Activated naive CD4-positive, alpha-beta T cell treated with anti-CD3 and anti-CD28 coated beads, Interleukin-2, amount 10 ng/mL, durations not matched to agents 7 days and 5 days (primary cell): Measurements from ENCODE around the gene HNRNPR.
"Not testable (repeated sequence)": the region's sequence is repeated elsewhere in the genome, so short reads cannot be mapped to it uniquely, and the experiment has no call there.

Source experiments
- CTCF ChIA-PET: fragments of 350-600 bp; sonication (Branson Sonifier 250); formaldehyde crosslinking; loops from one replicate; lab custom pipeline; 2021; ENCODE audit warnings: antibody characterized with exemption; lab: Charles Lee
- DNase-seq: peaks from one replicate; pipeline ENCODE4 v3.0.0-alpha.2; 2020
- H3K27ac Mint-ChIP-seq: one replicate; pipeline ENCODE4 v1.8.0; 2021; ENCODE audit warnings: mild to moderate bottlenecking, moderate library complexity, mixed read lengths
- H3K27me3 Mint-ChIP-seq: one replicate; pipeline ENCODE4 v1.8.0; 2021; ENCODE audit warnings: mild to moderate bottlenecking, mixed read lengths
- H3K36me3 Mint-ChIP-seq: one replicate; pipeline ENCODE4 v1.8.0; 2021; ENCODE audit warnings: mixed read lengths
- H3K4me1 Mint-ChIP-seq: one replicate; pipeline ENCODE4 v1.8.0; 2021; ENCODE audit warnings: mixed read lengths
- H3K4me3 Mint-ChIP-seq: one replicate; pipeline ENCODE4 v1.8.0; 2021; ENCODE audit warnings: mild to moderate bottlenecking, moderate library complexity, mixed read lengths
- H3K9me3 Mint-ChIP-seq: one replicate; pipeline ENCODE4 v1.8.0; 2021; ENCODE audit warnings: mixed read lengths

The HNRNPR gene

GRCh38 chr1:23322770-23323169, 21.3 kb downstream of the HNRNPR start:
- Mint-ChIP-seq H3K27me3 (no peaks in the 10 kb centered on the region), H3K4me3 (no peak overlapping the region), H3K4me1 (peaks cover 9% of the 10 kb centered on the region), H3K36me3 (peaks cover 55% of the 10 kb centered on the region), H3K27ac (no peak overlapping the region), H3K9me3 (no peaks in the 10 kb centered on the region)
- CTCF ChIA-PET = interaction anchor here (0.7 kb wide), 1 partner anchor 23 kb away, joined by 3 read pairs; no protein-coding TSS in a partner anchor
- no peak for DNase-seq

DNA sequence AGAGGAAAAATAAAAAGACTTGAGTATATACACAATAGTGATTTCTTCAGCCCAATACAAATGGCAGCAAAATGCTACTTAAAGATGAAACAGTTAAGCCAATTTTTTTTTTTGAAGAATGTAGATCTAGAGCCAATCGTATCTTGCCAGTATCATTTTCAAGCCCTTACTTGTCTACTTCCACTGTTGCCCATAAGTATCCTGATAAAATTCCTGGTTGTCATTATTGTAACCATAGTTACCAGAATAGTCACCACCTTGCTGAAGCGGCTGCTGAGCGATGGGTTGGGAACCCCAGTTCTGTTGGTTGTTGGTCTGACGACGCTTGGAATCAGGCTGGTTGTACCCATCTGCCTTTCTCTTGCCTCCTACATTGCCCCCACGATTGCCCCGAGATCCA, 33.8 kb downstream of the HNRNPR start:
- CTCF ChIA-PET, DNase-seq, H3K4me1 Mint-ChIP-seq, H3K9me3 Mint-ChIP-seq, H3K4me3 Mint-ChIP-seq, H3K27ac Mint-ChIP-seq, H3K27me3 Mint-ChIP-seq: not testable (repeated sequence)
- peaks cover 45% of the 10 kb centered on the region for H3K36me3 Mint-ChIP-seq

DNA sequence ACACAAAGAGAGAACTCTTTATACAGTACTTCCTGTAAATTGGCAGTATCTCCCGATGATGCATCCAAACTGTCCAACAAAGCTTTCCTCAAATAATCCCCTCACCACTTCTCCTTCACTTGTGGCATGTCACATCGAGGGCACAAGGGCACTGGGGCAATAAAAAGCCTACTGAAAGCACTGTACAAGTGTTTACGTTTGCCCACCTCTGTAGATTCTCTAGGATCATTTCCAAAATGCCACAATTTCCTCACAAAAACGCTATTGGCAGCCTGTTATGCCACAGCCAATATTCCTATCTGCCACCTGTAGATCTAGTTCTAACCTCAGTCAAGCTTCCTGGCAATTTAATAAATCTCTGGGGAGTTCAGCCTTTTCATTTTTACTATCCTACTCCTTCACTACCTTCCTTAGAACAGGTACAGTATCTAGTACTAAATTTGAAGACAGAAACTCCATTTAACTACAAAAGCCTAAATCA, 39.9 kb downstream of the HNRNPR start:
- H3K27ac Mint-ChIP-seq = no peak overlapping the region
- no peaks in the 10 kb centered on the region for H3K9me3 Mint-ChIP-seq

DNA sequence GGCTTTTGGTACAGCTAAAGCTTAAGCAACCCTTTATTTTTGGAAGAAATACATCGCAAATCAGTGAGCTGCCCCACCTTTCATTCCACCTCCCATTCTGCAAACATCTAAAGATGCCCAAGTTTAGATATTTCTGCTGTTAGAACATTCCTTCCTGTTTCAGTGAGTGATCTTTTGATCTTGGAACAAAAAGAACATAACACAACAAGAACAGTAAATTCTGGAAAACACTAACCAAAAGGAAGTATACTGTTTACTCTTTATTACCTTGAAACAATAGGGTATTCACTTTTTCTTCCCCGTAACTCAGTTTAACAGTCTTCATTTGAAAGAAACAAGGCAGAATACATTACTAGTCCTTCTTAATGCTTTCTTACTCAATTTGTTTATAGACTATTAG, 40.6 kb downstream of the HNRNPR start:
- H3K27me3 Mint-ChIP-seq = no peaks in the 10 kb centered on the region
- no peak for DNase-seq
- H3K4me3 Mint-ChIP-seq = no peak overlapping the region
- H3K9me3 Mint-ChIP-seq = no peaks in the 10 kb centered on the region
- H3K4me1 Mint-ChIP-seq = no peaks in the 10 kb centered on the region
- CTCF ChIA-PET = interaction anchor here (1.5 kb wide), 1 partner anchor 99 kb away, joined by 6 read pairs; no protein-coding TSS in a partner anchor
- H3K27ac Mint-ChIP-seq = no peak overlapping the region
- peaks cover 30% of the 10 kb centered on the region for H3K36me3 Mint-ChIP-seq

More for the DNA sequence above, 39.9 kb downstream of the HNRNPR start:
- Mint-ChIP-seq H3K4me3 (no peak overlapping the region), H3K27me3 (no peaks in the 10 kb centered on the region), H3K4me1 (no peaks in the 10 kb centered on the region), H3K36me3 (peaks cover 30% of the 10 kb centered on the region)
- DNase-seq = no peak
- CTCF ChIA-PET = no interaction called here

DNA sequence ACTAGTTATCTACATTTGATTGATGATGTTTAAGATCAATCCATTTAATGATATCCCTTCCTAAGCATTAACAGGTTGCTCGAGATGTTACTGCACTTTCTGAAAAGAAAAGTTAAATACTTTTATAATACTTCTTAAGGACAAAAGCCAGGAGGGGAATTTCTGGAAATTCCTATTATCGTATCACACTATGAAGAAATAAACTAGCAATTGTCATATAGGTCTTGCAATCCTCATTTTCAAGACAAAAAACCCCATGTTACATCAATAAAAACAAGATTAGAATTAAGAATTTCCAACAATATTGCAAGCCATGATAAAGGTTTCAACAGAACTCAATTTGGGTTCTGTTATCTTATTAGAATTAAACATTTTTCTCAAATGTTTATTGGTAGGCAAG, 47.2 kb downstream of the HNRNPR start:
- Mint-ChIP-seq H3K27ac (no peak overlapping the region), H3K36me3 (peaks cover 21% of the 10 kb centered on the region), H3K4me3 (no peak overlapping the region), H3K27me3 (no peaks in the 10 kb centered on the region), H3K4me1 (no peaks in the 10 kb centered on the region), H3K9me3 (no peaks in the 10 kb centered on the region)
- no peak for DNase-seq
- CTCF ChIA-PET = no interaction called here

DNA sequence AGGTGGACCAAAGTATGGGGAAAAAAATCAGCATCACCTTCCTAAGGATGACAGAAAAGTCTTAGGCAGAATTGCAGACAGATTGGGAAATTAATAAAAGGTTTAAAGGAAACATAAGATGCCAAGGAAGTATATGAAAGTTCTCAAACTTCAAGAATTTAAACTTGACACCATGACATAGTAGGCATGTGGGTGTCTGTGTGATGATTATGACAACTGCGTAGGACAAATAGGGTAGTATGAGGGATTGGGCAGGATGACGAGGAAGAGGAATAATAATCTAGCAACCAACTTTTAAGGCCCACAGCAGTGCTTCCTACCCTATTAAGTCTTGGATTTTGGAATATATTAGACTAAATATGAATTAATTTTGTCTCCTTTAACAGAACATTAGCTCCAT, 52.4 kb downstream of the HNRNPR start:
- Mint-ChIP-seq H3K36me3 (peaks cover 15% of the 10 kb centered on the region), H3K27ac (no peak overlapping the region), H3K9me3 (no peaks in the 10 kb centered on the region), H3K4me3 (no peak overlapping the region), H3K27me3 (no peaks in the 10 kb centered on the region), H3K4me1 (no peaks in the 10 kb centered on the region)
- DNase-seq = no peak
- CTCF ChIA-PET = no interaction called here

- H3K36me3 Mint-ChIP-seq = peaks cover 18% of the 10 kb centered on the region
- CTCF ChIA-PET = interaction anchor here (1.4 kb wide), 1 partner anchor 107 kb away, joined by 5 read pairs; no protein-coding TSS in a partner anchor
- H3K27me3 Mint-ChIP-seq = no peaks in the 10 kb centered on the region
- no peak for DNase-seq
- no peaks in the 10 kb centered on the region for H3K4me1 Mint-ChIP-seq
- no peaks in the 10 kb centered on the region for H3K9me3 Mint-ChIP-seq
- H3K27ac Mint-ChIP-seq = peak overlapping the region; percentile 16
- no peak overlapping the region for H3K4me3 Mint-ChIP-seq
Measured at GRCh38 chr1:23290836-23291565, 53.1 kb downstream of the HNRNPR start.

- CTCF ChIA-PET = no interaction called here
- DNase-seq = no peak
- Mint-ChIP-seq H3K27ac (no peak overlapping the region), H3K9me3 (no peaks in the 10 kb centered on the region), H3K4me1 (no peaks in the 10 kb centered on the region), H3K36me3 (peaks cover 13% of the 10 kb centered on the region), H3K4me3 (no peak overlapping the region), H3K27me3 (no peaks in the 10 kb centered on the region)
Measured at GRCh38 chr1:23288671-23289070, 55.4 kb downstream of the HNRNPR start.

- Mint-ChIP-seq H3K27me3 (no peaks in the 10 kb centered on the region), H3K36me3 (peaks cover 14% of the 10 kb centered on the region), H3K4me3 (no peak overlapping the region), H3K27ac (no peak overlapping the region), H3K9me3 (no peaks in the 10 kb centered on the region), H3K4me1 (no peaks in the 10 kb centered on the region)
- CTCF ChIA-PET = no interaction called here
- DNase-seq = no peak
Measured at GRCh38 chr1:23288201-23288600, 55.9 kb downstream of the HNRNPR start.

DNA sequence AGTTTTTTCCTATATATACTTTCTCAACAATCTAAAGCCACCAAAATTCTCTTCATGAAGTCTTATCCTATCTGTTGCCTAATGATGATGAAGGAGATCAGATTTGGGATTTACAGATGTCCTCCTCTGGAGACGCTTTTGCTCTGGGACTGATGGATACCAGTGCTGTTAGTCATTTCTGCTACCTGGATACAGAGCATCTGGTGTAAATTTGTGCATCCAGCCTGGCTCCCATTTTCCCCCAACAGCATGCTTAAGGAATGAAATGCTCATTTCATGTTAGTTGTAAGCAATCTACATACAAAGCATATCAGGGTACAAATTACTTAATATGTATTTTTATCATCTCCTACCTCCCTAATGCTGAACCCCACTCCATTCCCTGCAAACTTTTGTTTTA, 57.7 kb downstream of the HNRNPR start:
- no peak overlapping the region for H3K4me3 Mint-ChIP-seq
- DNase-seq = no peak
- CTCF ChIA-PET = no interaction called here
- H3K9me3 Mint-ChIP-seq = no peaks in the 10 kb centered on the region
- H3K27ac Mint-ChIP-seq = peak overlapping the region; percentile 52
- H3K36me3 Mint-ChIP-seq = peaks cover 17% of the 10 kb centered on the region
- H3K4me1 Mint-ChIP-seq = no peaks in the 10 kb centered on the region
- H3K27me3 Mint-ChIP-seq = no peaks in the 10 kb centered on the region

DNA sequence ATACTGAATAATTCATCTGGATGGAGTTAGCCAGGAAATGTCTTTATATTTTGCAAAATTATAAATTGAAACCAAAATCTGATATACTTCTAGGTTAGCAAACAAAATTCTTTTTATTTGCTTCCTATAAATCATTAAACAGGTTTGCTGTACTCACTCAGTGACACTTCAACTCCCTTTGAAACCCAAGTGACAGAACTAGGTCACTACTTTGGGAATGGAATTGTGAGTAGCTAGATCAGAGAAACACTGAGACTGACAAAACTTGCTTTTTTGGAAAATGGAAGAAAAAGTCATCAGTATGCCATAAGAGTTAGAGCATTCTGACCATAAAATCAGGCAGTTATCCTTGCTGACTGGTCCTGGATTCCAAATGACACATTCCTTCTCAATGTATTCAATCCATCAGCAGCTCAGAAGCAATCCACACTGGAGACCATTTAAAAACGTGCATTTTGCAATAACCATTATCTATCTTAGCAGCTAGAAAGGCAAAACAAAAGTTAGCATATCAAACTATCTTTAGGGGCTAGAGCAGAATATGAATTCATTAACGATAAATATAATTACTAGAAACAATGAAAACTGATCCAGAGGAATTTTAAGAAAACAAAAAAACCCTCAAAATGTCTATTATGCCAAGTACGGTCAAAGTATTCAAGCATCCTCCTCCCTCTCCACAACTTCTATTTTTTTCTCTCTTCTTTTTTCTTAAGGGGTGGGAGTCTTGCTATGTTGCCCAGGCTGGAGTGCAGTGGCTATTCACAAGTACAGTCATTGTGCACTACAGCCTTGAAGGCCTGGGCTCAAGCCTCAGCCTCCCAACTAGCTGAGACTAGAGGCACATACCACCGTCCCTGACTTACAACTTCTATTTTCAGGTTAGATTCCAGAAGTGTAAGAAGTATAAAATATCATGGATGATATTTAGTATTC, 60.1 kb downstream of the HNRNPR start:
- no peak overlapping the region for H3K27ac Mint-ChIP-seq
- H3K4me3 Mint-ChIP-seq = no peak overlapping the region
- no peaks in the 10 kb centered on the region for H3K27me3 Mint-ChIP-seq
- CTCF ChIA-PET = no interaction called here
- H3K4me1 Mint-ChIP-seq = no peaks in the 10 kb centered on the region
- DNase-seq = no peak
- no peaks in the 10 kb centered on the region for H3K9me3 Mint-ChIP-seq
- H3K36me3 Mint-ChIP-seq = peaks cover 29% of the 10 kb centered on the region

GRCh38 chr1:23282957-23283356, 61.1 kb downstream of the HNRNPR start:
- no peaks in the 10 kb centered on the region for H3K9me3 Mint-ChIP-seq
- no peak for DNase-seq
- H3K4me1 Mint-ChIP-seq = no peaks in the 10 kb centered on the region
- H3K27me3 Mint-ChIP-seq = no peaks in the 10 kb centered on the region
- H3K27ac Mint-ChIP-seq = no peak overlapping the region
- CTCF ChIA-PET = no interaction called here
- H3K4me3 Mint-ChIP-seq = no peak overlapping the region
- peaks cover 29% of the 10 kb centered on the region for H3K36me3 Mint-ChIP-seq

GRCh38 chr1:23278717-23279116, 65.4 kb downstream of the HNRNPR start:
- H3K4me3 Mint-ChIP-seq = no peak overlapping the region
- no peak overlapping the region for H3K27ac Mint-ChIP-seq
- no peaks in the 10 kb centered on the region for H3K9me3 Mint-ChIP-seq
- CTCF ChIA-PET = no interaction called here
- H3K27me3 Mint-ChIP-seq = peaks cover 17% of the 10 kb centered on the region
- H3K36me3 Mint-ChIP-seq = peaks cover 18% of the 10 kb centered on the region
- no peak for DNase-seq
- H3K4me1 Mint-ChIP-seq = no peaks in the 10 kb centered on the region

DNA sequence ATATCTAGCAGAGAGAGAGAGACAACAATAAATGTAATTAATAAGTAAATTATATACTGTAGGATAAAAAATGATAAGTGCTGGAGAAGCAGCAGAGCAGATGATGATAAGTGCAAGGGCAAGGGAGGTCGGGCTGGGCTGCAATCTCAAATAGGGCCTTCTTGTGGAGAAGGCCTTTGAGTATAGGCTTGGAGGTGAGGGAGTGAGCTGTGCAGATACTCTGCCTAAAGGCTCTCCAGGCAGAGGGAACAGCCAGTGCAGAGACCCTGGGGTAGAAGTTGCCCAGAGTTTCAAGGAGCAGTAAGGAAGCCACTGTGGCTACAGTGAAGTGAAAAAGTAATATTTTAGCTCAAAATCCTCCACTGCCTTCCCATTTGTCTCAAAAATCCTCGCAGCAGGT, 67.6 kb downstream of the HNRNPR start:
- peaks cover 27% of the 10 kb centered on the region for H3K27me3 Mint-ChIP-seq
- H3K27ac Mint-ChIP-seq = no peak overlapping the region
- no peak for DNase-seq
- H3K4me3 Mint-ChIP-seq = no peak overlapping the region
- CTCF ChIA-PET = interaction anchor here (0.6 kb wide), 1 partner anchor 59 kb away, joined by 3 read pairs; the partner anchor contains the start of gene HTR1D
- peaks cover 12% of the 10 kb centered on the region for H3K36me3 Mint-ChIP-seq
- H3K4me1 Mint-ChIP-seq = no peaks in the 10 kb centered on the region
- no peaks in the 10 kb centered on the region for H3K9me3 Mint-ChIP-seq
